ENCODE data around the gene NKX3-2.

NKX3-2 gene

DNA sequence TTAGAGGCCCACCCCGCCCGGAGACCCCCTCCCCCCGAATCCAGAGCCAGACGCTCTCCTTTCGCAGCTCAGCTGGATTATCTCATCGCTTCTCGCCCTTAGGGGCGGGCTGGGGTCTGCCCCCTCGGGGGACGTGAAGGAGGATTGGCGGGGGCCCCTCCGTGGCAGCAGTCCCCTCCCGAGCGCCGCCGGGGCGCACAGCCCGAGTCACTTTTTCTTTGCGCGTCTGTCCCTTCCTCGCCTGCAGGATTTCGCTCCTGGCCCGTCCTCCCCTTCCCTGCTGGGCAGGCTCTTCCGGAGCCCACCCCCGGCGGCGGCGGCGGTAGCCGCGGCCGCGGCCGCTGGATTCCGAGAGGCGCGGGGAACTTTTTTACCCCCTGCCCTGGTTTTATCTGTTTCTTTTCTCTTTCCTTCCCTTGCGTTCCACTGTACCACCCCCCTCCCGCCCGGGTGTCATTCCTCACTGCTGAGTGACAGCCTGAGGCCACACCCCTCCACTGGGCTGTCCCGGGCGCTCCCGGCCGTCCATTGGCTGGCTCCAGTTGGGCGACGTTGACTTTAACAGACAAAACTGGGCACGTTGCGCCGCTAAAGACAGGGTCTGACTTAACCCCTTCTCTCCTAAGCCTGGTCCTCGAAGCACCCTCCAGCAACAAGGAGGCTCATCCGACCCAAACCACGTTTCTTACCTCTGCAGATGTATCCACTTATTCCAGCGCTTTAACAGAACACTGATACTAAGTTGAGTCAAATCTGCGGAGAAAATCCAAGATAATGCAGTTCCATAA is 492 bp upstream of the NKX3-2 start:
- Histone ChIP-seq H3K27me3 (ENCODE audit: control insufficient read depth, insufficient read depth, low read length) (peaks cover 86% of the 10 kb centered on the region), H3K9me3 (ENCODE audit: control insufficient read depth, insufficient read depth, low read length) (no peaks in the 10 kb centered on the region), H3K9ac (ENCODE audit: low read depth, low read length) (no peak overlapping the region), H3K36me3 (ENCODE audit: control insufficient read depth, insufficient read depth, low read length) (no peaks in the 10 kb centered on the region), H3K4me3 (ENCODE audit: low read depth, low read length) (peak overlapping the region; percentile 46), H3K4me1 (ENCODE audit: control insufficient read depth, insufficient read depth, low read length) (peaks cover 16% of the 10 kb centered on the region)

DNA sequence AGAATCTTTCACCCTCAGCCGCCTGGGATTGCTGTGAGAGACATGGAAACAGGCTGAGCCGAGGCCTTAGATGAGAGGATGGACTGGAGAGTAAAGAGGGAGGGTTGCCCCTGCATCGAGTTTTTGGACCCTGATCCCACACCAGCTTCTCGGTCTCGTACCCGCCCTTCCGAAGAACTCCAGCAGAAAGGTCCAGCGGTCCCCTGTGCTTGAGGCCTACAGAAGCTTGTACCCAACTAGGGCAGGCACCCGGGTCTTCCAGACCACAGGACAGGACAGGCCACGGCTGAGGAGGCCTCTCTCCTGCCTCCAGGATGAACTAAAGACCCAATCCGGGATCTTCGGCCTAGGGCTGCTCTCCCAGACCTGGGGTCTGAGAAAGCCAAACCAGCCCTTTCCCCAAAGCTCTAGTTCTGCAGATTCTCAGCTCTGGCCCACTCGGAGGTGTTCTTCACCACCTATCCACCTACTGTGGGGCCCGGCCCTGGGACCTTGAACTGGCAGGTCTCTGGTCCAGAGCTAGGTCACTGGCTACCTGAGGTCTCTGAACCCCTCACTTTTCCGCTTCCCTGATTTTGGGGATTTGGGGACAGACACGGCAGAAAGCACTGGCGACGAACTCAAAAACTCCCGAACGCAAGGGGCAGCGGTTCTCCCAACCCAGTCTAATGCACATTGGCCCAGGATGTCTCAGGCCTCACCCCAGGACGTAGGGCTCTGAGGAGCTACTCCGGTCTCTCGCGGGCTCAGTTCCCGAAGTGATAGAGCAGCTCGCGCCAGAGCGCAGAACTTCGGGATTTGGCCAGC is 1.1 kb downstream of the NKX3-2 start:
- Histone ChIP-seq H3K4me3 (ENCODE audit: low read depth, low read length) (peak overlapping the region; percentile 45), H3K9me3 (ENCODE audit: control insufficient read depth, insufficient read depth, low read length) (no peaks in the 10 kb centered on the region), H3K27me3 (ENCODE audit: control insufficient read depth, insufficient read depth, low read length) (peaks cover 87% of the 10 kb centered on the region), H3K9ac (ENCODE audit: low read depth, low read length) (no peak overlapping the region), H3K36me3 (ENCODE audit: control insufficient read depth, insufficient read depth, low read length) (no peaks in the 10 kb centered on the region), H3K4me1 (ENCODE audit: control insufficient read depth, insufficient read depth, low read length) (peaks cover 14% of the 10 kb centered on the region)

DNA sequence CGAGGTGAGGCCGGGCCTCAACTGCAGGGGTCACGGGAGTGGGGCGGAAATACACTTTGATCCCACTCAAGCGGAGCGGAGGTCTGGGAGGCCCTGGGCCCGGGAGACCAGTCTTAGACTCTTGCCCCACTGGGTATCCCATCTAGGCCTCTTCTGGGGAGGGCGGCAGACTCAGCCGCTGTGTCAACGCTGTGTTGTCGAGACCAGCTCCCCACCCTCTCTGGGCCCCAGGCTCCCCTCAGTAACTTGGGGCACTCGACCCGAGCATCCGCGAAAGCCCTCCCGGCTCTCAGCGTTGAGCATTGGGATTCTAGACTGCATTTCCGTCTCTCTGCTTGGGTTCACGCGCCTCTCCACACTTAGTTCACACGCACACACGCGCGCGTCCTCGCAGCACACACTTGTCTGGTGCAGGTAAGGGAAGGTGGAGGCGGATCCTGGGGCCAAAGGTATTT is 1.7 kb downstream of the NKX3-2 start:
- Histone ChIP-seq H3K36me3 (ENCODE audit: control insufficient read depth, insufficient read depth, low read length) (no peaks in the 10 kb centered on the region), H3K27me3 (ENCODE audit: control insufficient read depth, insufficient read depth, low read length) (peaks cover 91% of the 10 kb centered on the region), H3K4me3 (ENCODE audit: low read depth, low read length) (peak overlapping the region; percentile 45), H3K9me3 (ENCODE audit: control insufficient read depth, insufficient read depth, low read length) (no peaks in the 10 kb centered on the region), H3K4me1 (ENCODE audit: control insufficient read depth, insufficient read depth, low read length) (peaks cover 14% of the 10 kb centered on the region), H3K9ac (ENCODE audit: low read depth, low read length) (no peak overlapping the region)

DNA sequence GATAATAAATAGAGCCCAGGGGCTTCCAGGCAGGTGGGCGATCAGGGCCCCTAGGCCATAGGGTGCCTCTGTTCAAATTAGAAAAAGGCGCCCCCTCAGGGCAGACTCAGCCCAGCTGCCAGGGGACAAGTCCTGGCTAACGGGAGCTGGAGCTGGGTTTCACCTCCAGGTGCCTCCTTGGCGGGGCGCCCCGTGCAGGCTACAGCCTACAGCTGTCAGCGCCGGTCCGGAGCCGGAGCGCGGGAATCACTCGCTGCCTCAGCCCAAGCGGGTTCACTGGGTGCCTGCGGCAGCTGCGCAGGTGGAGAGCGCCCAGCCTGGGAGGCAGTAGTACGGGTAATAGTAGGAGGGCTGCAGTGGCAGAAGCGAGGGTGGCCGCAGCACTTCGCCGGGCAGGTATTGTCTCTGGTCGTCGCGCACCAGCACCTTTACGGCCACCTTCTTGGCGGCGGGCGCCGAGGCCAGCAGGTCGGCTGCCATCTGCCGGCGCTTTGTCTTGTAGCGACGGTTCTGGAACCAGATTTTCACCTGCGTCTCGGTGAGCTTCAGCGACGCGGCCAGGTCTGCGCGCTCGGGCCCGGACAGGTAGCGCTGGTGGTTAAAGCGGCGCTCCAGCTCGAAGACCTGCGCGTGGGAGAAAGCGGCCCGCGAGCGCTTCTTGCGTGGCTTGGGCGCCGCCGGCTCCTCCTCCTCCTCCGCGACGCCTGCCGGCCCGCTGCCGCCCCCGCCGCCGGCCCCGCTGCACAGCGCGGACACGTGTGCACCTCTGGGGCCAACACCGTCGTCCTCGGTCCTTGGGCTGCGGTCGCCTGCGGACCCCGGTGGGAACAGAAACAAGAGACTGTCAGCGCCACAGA is 2.4 kb downstream of the NKX3-2 start:
- peaks cover 92% of the 10 kb centered on the region for H3K27me3 ChIP-seq (ENCODE audit: control insufficient read depth, insufficient read depth, low read length)
- no peak overlapping the region for H3K9ac ChIP-seq (ENCODE audit: low read depth, low read length)
- peaks cover 14% of the 10 kb centered on the region for H3K4me1 ChIP-seq (ENCODE audit: control insufficient read depth, insufficient read depth, low read length)
- H3K36me3 ChIP-seq (ENCODE audit: control insufficient read depth, insufficient read depth, low read length) = no peaks in the 10 kb centered on the region
- peak overlapping the region; percentile 45 for H3K4me3 ChIP-seq (ENCODE audit: low read depth, low read length)
- H3K9me3 ChIP-seq (ENCODE audit: control insufficient read depth, insufficient read depth, low read length) = no peaks in the 10 kb centered on the region

DNA sequence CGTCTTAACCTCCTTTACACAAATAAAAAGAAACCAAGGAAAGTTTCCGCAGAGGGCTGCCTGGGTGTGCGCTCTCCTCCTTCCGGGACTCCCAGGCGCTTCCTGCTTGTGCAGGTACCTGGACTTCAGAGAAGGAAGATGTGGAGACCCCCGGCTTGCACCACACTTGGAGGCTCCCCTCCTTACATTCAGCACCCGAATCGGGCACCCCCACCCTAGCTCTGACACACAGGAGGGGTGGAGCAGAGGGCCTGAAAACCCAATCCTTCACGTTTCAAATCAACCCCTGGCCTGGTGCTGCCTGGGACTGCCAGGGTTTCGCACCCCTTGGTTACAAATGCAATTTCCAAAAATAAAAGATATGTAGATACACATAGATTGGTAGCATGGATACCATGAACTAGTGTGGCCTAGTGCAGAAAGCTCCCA is 3.1 kb downstream of the NKX3-2 start:
- H3K4me1 ChIP-seq (ENCODE audit: control insufficient read depth, insufficient read depth, low read length) = peaks cover 9% of the 10 kb centered on the region
- H3K9me3 ChIP-seq (ENCODE audit: control insufficient read depth, insufficient read depth, low read length) = no peaks in the 10 kb centered on the region
- H3K9ac ChIP-seq (ENCODE audit: low read depth, low read length) = no peak overlapping the region
- no peaks in the 10 kb centered on the region for H3K36me3 ChIP-seq (ENCODE audit: control insufficient read depth, insufficient read depth, low read length)
- H3K27me3 ChIP-seq (ENCODE audit: control insufficient read depth, insufficient read depth, low read length) = peaks cover 92% of the 10 kb centered on the region
- peak overlapping the region; percentile 45 for H3K4me3 ChIP-seq (ENCODE audit: low read depth, low read length)

DNA sequence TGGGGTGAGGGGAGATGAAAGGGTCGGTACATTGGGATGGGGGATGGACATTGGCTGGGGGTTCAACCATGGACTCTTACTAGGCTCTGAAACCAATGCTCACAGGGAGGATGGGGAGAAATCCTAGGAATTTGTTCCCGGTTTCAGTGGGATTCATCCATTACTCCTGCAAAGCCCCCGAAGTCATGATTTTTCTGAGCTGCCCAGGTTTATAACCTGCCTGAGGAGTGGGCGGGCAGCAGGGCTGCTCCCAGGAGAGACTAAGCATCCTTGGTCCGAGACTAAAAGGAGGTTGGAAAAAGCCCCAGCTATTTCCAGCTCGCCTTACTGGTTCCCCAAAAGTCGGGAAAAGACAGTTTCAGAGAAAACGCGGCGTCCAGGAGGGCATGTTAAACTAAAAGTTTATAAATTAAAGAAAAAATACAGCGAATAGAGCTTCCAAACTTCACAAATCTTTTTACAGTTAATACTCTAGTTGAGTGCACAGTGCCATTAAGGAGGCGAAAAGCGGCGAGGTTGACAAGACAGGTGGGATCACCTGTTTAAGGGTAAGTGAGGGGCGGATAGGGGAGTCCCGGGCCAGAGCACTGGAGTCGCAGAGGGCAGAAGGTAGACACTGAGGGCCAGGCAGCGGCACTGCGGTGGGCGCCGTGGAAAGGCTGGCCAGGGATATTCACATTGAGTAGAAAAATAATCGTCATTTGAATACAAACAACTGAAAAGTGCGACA is 3.7 kb downstream of the NKX3-2 start:
- Histone ChIP-seq H3K9me3 (ENCODE audit: control insufficient read depth, insufficient read depth, low read length) (no peaks in the 10 kb centered on the region), H3K4me1 (ENCODE audit: control insufficient read depth, insufficient read depth, low read length) (peaks cover 8% of the 10 kb centered on the region), H3K4me3 (ENCODE audit: low read depth, low read length) (peak overlapping the region; percentile 45), H3K36me3 (ENCODE audit: control insufficient read depth, insufficient read depth, low read length) (no peaks in the 10 kb centered on the region), H3K9ac (ENCODE audit: low read depth, low read length) (no peak overlapping the region), H3K27me3 (ENCODE audit: control insufficient read depth, insufficient read depth, low read length) (peaks cover 92% of the 10 kb centered on the region)

DNA sequence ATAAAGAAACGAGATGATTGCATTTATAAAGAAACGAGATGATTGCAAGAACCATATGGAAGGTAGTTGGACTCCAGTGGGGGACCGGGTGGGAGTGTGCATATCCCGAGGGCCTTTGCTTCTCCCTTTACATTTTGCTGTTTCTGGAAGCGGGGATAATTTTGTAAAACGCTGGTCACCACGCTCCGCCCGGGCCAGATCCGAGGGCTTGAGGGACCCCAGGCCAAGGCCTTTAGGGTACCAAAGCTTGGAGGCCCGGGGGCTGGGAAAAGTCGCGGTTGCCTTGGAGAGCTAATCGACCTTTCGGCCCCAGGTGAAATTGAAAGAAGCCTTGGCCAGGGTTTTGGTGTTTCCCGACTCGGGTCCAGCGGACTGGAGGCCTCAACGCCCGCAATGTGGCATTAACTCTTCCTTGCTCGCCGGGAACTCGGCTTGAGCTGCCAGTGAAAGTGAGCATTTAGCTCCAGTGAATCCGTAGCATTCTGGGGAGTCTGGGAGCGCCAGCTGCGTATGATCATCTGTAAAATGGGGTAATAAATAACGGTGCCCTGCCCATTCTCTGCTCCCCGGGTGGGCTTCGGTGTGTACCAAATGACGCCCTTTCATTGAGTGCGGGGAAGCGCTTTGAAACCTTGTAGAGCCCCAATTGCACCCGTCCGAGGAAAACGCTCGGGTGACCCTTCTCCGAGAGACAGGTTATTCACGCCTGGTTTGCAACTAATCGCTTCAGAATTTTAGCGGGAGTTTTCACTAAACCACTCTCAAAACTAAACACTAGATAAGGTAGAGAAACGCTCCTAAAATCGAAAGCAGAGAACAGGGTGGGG is 4.5 kb downstream of the NKX3-2 start:
- Histone ChIP-seq H3K4me1 (ENCODE audit: control insufficient read depth, insufficient read depth, low read length) (peaks cover 6% of the 10 kb centered on the region), H3K27me3 (ENCODE audit: control insufficient read depth, insufficient read depth, low read length) (peaks cover 93% of the 10 kb centered on the region), H3K9ac (ENCODE audit: low read depth, low read length) (no peak overlapping the region), H3K4me3 (ENCODE audit: low read depth, low read length) (no peak overlapping the region), H3K9me3 (ENCODE audit: control insufficient read depth, insufficient read depth, low read length) (no peaks in the 10 kb centered on the region), H3K36me3 (ENCODE audit: control insufficient read depth, insufficient read depth, low read length) (no peaks in the 10 kb centered on the region)

DNA sequence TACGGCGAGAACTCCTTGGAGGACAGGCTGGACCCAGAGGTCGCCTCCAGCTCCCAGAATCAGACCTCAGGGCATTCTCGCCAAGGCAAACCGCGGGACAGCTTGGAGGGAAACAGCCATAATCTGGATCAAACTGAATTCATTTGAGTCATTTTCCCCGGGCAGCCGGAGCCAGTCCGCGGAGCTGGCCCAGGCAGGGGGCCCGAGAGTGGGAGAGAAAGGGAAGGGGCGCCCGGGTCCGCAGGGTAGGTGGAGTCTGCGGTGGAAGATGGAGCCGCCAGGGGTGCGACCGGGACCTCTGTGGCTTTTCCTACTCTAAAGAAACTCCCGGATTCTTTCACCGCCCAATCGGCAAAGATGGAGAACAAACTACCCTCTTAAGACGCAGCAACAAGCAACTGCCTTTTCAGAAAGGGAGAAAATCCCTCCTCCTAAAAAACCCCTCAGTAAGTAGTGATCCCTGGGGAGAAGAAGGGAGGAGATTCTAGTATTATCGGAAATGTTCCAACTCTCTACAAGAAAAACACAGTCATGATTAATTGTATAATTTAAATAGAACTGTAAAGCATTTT is 5.2 kb downstream of the NKX3-2 start:
- no peak overlapping the region for H3K4me3 ChIP-seq (ENCODE audit: low read depth, low read length)
- no peaks in the 10 kb centered on the region for H3K36me3 ChIP-seq (ENCODE audit: control insufficient read depth, insufficient read depth, low read length)
- H3K4me1 ChIP-seq (ENCODE audit: control insufficient read depth, insufficient read depth, low read length) = peaks cover 6% of the 10 kb centered on the region
- no peaks in the 10 kb centered on the region for H3K9me3 ChIP-seq (ENCODE audit: control insufficient read depth, insufficient read depth, low read length)
- H3K9ac ChIP-seq (ENCODE audit: low read depth, low read length) = no peak overlapping the region
- H3K27me3 ChIP-seq (ENCODE audit: control insufficient read depth, insufficient read depth, low read length) = peaks cover 100% of the 10 kb centered on the region

DNA sequence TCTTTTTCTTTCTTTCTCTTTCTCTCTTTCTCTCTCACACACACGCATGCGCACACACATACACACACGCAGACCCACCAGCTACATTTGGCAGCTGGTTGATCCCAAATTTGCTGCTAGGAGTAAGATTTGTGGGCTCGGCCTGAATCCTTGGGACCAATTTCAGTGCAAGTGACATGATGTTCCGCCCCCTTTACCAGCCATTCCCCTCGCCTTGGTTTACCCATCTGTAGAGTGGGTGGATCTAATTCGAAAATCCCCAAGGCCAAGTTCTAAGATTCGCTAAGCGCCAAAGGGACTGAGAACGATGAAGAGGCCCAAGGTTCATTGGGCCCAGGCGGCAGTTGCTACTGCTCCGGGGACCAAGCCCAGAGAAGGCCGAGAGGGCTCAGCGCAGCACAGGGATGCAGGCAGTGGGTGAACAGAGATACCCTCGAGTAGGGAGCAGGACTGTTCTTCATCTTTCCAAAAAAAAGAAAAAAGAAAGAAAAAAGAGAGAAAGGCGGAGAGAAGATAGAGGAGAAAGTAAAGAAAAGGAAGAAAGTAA is 5.8 kb downstream of the NKX3-2 start:
- peaks cover 100% of the 10 kb centered on the region for H3K27me3 ChIP-seq (ENCODE audit: control insufficient read depth, insufficient read depth, low read length)
- H3K9me3 ChIP-seq (ENCODE audit: control insufficient read depth, insufficient read depth, low read length) = no peaks in the 10 kb centered on the region
- peaks cover 6% of the 10 kb centered on the region for H3K4me1 ChIP-seq (ENCODE audit: control insufficient read depth, insufficient read depth, low read length)
- no peak overlapping the region for H3K9ac ChIP-seq (ENCODE audit: low read depth, low read length)
- peak overlapping the region; percentile 8 for H3K4me3 ChIP-seq (ENCODE audit: low read depth, low read length)
- H3K36me3 ChIP-seq (ENCODE audit: control insufficient read depth, insufficient read depth, low read length) = no peaks in the 10 kb centered on the region

DNA sequence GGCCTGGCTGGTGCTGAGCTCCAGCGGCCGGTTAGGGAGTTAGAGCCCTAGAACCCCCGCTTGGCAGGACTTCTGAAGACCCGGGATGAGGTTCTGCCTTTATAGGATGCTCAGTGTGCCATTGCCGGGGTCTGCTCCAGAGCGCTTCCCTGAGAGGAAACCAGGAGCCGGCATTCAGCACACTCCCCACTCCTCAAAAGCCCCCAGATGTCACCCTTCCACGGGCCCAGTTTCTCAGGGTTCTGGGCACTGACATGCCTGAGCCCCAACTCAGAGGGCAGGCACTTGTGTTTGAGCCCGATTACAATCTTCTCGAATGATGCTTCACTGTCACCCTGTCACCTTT is 6.5 kb downstream of the NKX3-2 start:
- Histone ChIP-seq H3K27me3 (ENCODE audit: control insufficient read depth, insufficient read depth, low read length) (peaks cover 100% of the 10 kb centered on the region), H3K36me3 (ENCODE audit: control insufficient read depth, insufficient read depth, low read length) (no peaks in the 10 kb centered on the region), H3K9ac (ENCODE audit: low read depth, low read length) (no peak overlapping the region), H3K4me1 (ENCODE audit: control insufficient read depth, insufficient read depth, low read length) (peaks cover 3% of the 10 kb centered on the region), H3K4me3 (ENCODE audit: low read depth, low read length) (no peak overlapping the region), H3K9me3 (ENCODE audit: control insufficient read depth, insufficient read depth, low read length) (no peaks in the 10 kb centered on the region)
